Activated gamma-delta T cell treated with anti-CD3 and anti-CD28 coated beads, Interleukin-2, amount 50 U/mL, for 16 hours (primary cell): ENCODE results near the gene XPR1.

Experiments
- DNase-seq: peaks from one replicate; pipeline ENCODE4 v3.0.0-alpha.2; 2020; ENCODE audit warnings: low read depth

The XPR1 gene

GRCh38 chr1:180615493-180616290 lies 16.1 kb upstream of the XPR1 start:
- no peak for DNase-seq

DNA sequence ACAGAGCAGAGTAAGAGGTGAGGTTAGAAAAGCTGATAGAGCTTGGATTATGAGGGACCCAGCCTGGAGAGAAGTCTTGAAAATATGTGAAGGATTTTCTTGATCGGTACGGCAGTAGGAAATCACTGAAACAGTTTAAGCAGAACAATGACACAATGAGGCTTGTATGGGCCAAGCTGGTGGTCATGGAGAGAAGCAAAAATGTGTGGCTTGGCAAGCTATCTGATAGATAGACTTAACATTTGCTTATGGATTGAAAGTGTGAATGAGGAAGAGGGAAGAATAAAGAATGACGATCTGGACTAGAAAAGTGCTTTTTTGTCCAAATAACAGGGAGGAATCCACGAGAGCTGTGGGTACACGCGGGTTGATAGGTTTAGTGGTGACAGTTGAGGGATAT lies 15.4 kb upstream of the XPR1 start:
- DNase-seq: no peak

GRCh38 chr1:180617774-180618395 lies 13.9 kb upstream of the XPR1 start:
- no peak for DNase-seq

DNA sequence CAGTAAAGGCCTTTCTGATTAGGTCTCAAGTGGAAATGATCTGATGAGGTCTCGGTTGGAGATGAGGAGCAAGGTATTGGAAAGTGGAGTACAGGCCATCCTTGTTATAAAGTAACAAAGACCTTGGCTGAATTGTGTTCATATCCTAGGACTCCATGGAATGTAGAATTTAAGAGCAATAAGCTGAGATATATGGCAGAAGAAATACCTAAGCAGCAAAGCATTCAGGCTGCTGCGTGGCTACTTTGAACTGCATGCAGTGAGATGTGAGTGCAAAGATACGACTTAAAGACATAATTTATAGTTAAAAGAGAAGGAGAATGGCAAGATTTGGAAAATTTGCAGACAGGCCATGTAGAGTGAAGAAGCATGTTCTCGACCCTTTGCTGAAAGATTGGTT lies 11.2 kb upstream of the XPR1 start:
- no peak for DNase-seq

- DNase-seq: no peak
Observed at GRCh38 chr1:180622658-180623508, 8.9 kb upstream of the XPR1 start.

DNA sequence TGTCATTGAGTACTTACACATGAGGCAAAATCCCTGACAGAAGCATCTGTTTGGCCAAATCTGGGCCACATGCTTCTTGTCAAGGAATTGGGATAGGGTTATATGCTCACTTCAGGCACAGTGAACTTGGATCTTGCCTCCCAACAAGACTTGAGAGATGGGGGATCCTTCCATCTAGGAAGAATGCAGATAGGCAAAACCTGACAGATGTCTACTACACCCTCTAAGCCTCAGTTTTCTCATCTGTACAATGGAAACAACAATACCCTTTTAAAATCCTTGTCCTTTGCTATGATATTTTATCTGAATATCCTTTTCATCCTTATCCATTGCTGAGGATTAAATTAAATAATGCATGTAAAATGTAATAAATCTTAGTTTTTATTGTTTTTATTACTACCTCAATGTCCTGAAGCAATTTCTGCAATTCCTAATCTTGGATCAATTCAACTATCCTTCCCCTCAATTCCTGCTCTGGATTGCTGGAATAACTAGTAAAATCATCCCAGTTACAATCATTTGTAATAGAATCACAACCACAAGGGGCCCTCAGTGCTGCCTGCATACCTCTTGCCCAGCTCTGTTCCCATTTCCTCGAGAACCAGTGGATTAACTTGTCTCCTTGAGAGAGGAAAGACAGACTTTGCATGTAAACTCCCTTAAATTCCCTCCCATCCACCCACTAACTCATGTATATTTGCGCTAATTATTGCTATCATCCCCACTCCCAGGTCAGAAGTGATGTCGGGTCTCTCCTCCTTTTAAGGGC lies 8.1 kb upstream of the XPR1 start:
- no peak for DNase-seq

- no peak for DNase-seq
Observed at GRCh38 chr1:180626711-180627110, 5.1 kb upstream of the XPR1 start.

GRCh38 chr1:180627411-180627810 lies 4.4 kb upstream of the XPR1 start:
- DNase-seq: no peak

- no peak for DNase-seq
Observed at GRCh38 chr1:180628646-180629045, 3.2 kb upstream of the XPR1 start.

DNA sequence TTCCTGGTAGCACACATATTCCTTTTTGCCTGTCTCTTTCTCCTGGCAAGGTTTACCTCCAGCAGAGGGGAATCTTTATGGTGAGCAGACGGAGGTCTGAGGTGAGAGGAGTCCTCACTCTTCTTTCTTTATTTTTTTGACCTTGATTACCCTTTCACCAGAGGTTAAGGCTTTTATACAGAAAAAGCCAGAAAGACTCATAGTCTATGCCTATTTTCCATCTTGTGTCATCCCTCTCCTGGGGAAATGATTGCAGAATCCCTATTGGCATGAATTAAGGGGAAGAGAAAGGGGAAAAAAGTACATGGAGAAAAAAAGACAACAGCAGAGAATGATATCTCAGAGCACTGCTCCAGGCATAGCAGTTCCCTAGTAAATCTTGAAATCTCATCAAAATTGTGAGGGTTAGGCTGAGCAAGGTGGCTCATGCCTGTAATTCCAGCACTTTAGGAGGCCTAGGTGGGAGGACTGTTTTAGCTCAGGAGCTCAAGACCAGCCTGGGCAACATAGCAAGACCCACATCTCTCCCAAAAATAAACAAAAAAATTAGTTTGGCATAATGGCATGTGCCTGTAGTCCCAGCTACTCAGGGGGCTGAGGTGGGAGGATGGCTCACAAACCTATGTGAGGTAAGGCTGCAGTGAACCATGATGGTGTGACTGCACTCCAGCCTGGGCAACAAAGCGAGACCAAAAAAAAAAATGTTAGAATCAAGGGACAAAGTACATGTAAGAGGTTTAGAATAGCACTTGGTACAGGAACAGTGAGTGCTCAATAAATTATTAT lies 1.2 kb upstream of the XPR1 start:
- DNase-seq: no peak

DNA sequence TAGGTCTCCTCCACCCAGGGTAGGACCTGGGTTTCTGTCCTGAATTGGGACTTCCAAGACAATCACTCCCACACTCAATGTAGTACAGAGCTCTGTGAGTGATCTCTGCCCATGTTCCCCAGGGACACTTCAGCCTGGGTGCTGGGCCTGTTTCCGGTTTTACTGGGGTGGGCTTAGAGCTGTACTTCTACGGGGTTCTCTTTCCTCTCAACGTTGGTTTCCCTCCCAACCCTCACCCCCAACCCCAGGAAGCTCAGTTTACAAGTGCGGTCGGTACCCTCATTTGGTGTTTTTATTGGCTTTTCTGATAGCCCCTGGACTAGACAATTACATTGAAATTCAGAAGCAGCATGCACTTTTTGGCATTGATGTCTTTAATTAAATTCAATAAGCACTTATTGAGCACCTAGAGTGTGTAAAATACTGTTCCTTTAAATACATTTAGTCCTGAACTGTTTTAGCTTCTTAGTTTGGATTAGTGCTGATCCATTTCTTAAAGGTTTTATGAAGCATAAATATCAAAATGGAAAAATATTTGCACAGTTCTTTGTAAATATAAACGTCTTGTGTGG lies 542 bp upstream of the XPR1 start:
- no peak for DNase-seq

DNA sequence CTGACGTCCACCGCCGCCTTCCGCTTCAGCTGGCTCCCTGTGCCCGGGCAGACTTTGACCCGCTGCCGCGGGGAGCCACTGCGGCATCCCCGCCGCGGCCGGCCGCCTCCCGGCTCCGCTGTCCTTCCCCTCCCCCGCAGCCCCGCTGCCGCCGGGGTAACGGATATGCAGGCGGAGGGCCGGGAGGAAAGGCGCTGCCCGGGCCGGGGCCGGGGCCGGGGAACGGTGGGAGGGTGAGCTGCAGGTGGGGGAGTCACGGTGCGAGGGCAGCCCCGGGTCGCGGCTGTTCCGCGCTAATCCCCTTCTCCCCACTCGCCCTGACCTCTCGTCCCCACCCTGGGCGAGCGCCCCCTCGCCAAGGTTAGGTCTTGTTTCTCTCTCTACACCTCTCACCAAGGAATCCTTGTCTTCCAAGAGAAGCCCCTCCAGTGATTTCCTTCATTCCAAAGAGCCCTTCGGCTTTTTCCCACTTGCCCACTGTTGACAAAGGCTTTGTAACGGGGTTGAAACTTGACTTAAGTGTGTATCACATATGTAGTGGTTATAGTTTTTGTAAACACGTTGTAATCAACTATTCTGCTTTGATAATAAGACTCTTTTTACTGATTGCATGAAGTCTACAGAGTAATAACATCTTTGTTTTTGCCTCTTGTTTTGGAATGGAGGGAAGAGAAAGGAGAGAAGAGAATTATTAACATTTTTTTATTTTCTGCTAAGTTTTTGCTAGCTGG lies 669 bp downstream of the XPR1 start:
- DNase-seq: no peak

GRCh38 chr1:180633057-180634056 lies 1.5 kb downstream of the XPR1 start:
- DNase-seq: no peak

- no peak for DNase-seq
Observed at GRCh38 chr1:180636138-180636537, 4.3 kb downstream of the XPR1 start.

GRCh38 chr1:180639871-180640270 lies 8.0 kb downstream of the XPR1 start:
- DNase-seq: no peak

GRCh38 chr1:180640531-180640949 lies 8.7 kb downstream of the XPR1 start:
- no peak for DNase-seq

GRCh38 chr1:180641662-180642061 lies 9.8 kb downstream of the XPR1 start:
- no peak for DNase-seq

DNA sequence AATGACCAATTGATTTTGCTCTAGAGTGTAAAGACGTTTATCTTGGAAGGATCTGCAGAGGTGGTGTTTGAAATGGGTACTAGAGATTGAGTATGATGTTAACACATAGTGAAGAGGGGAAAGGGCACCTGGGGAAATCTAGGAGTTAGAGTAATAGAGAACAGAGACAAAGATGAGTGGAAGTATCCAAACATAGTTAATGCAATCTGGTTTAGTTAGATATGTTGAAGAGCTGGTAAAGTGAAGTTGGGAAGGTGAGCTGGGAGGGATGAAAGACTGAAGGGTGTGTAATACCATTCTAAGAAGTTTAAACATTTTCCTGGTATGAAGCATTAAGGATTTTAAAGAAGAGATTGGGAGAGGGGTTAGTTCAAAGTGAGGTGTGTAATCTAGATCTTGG lies 11.0 kb downstream of the XPR1 start:
- no peak for DNase-seq

- no peak for DNase-seq
Observed at GRCh38 chr1:180643693-180644092, 11.9 kb downstream of the XPR1 start.
